Endothelial cell of umbilical vein (primary cell): ENCODE measurements around the gene RNF113B. TPM values are rescaled to one million over a fixed set of nuclear protein-coding genes. Genes with fewer than 3 reads are reported as not detected.

Source experiments
- BruUV-seq: library from RNA; stranded (reverse); fragments of 400-500 nt; replicated peaks from 2 replicates; lab custom pipeline; 2021; lab: Mats Ljungman, UMichigan
- CTCF ChIA-PET: fragments of 300-600, 350-600 bp; sonication (Branson Sonifier 250); formaldehyde crosslinking; loops from one replicate; lab custom pipeline; 2021; ENCODE audit warnings: antibody characterized with exemption, inconsistent platforms; lab: Charles Lee
- POLR2A ChIA-PET: fragments of 300-600, 350-600 bp; sonication (Branson Sonifier 250); formaldehyde crosslinking; loops from one replicate; lab custom pipeline; 2021; ENCODE audit warnings: antibody characterized with exemption, inconsistent platforms; lab: Charles Lee
- DNase-seq: peaks from one replicate; pipeline ENCODE4 v3.0.0-alpha.2; 2011; ENCODE audit warnings: low read depth, low spot score
- FAIRE-seq: peaks from 2 replicates; lab custom pipeline; 2011; peaks lifted over from hg19 to GRCh38; lab: Jason Lieb, UNC
- H2AFZ ChIP-seq: 2 replicates; pipeline ENCODE4 v1.6.0; 2012; ENCODE audit warnings: low read depth, low read length, control low read depth, inconsistent platforms
- H3K27ac ChIP-seq: 2 replicates; pipeline ENCODE4 v1.5.1; 2011; ENCODE audit warnings: low read depth, mild to moderate bottlenecking, control low read depth, low read length, moderate library complexity; ENCODE audit not compliant: insufficient read depth
- H3K27me3 ChIP-seq, 2 experiments: 2 replicates each; pipeline versions ENCODE4 v1.6.0 to v1.6.1; 2011; ENCODE audit warnings: low read length in 2 of 2, mixed read lengths in 1 of 2; ENCODE audit not compliant: control insufficient read depth in 2 of 2, insufficient read depth in 2 of 2
- H3K36me3 ChIP-seq, 2 experiments: 2 replicates in 1 of 2; 3 replicates in 1 of 2; pipeline ENCODE4 v1.5.1; 2011; ENCODE audit warnings: low read length in 2 of 2, mild to moderate bottlenecking in 1 of 2, moderate library complexity in 1 of 2; ENCODE audit not compliant: control insufficient read depth in 2 of 2, insufficient read depth in 2 of 2; ENCODE audit errors: extremely low read depth in 1 of 2
- H3K4me1 ChIP-seq: 3 replicates; pipeline ENCODE4 v1.5.1; 2011; ENCODE audit warnings: mild to moderate bottlenecking, low read length; ENCODE audit not compliant: control insufficient read depth, insufficient read depth; ENCODE audit errors: extremely low read depth
- H3K4me2 ChIP-seq: 2 replicates; pipeline ENCODE4 v1.6.1; 2011; ENCODE audit warnings: low read length, control low read depth, mixed read lengths; ENCODE audit not compliant: insufficient read depth
- H3K4me3 ChIP-seq, 3 experiments: fragments of 200-600 bp in 1 of 3; sonication (generic), shearing (Covaris generic) in 1 of 3; replicated peaks in 1 of 3; 2 replicates each; pipeline ENCODE4 v1.5.1; 2011 to 2016; ENCODE audit warnings: control low read depth in 3 of 3, low read length in 3 of 3, mild to moderate bottlenecking in 2 of 3, inconsistent platforms in 1 of 3, low read depth in 1 of 3, moderate library complexity in 1 of 3; ENCODE audit not compliant: insufficient read depth in 1 of 3
- H3K79me2 ChIP-seq: 2 replicates; pipeline ENCODE4 v1.6.0; 2012; ENCODE audit warnings: low read length, inconsistent platforms; ENCODE audit not compliant: control insufficient read depth, insufficient read depth
- H3K9ac ChIP-seq: replicated peaks from 2 replicates; pipeline ENCODE3; 2011; ENCODE audit warnings: low read length, control low read depth; ENCODE audit not compliant: insufficient read depth; ENCODE audit errors: extremely low read depth
- H3K9me1 ChIP-seq: replicated peaks from 3 replicates; pipeline ENCODE4 v1.6.0; 2011; ENCODE audit warnings: mild to moderate bottlenecking, low read length; ENCODE audit not compliant: control insufficient read depth, insufficient read depth; ENCODE audit errors: extremely low read depth
- H3K9me3 ChIP-seq: replicated peaks from 2 replicates; pipeline ENCODE4 v1.5.1; 2012; ENCODE audit warnings: low read length, inconsistent platforms; ENCODE audit not compliant: control insufficient read depth, insufficient read depth
- H4K20me1 ChIP-seq: replicated peaks from 2 replicates; pipeline ENCODE3; 2011; ENCODE audit warnings: mild to moderate bottlenecking, low read length; ENCODE audit not compliant: control insufficient read depth, insufficient read depth; ENCODE audit errors: extremely low read depth
- CTCF ChIP-seq, 2 donors: IDR thresholded peaks; 1 replicate in 1 of 2; 2 replicates in 1 of 2; pipeline ENCODE4 v1.5.1; 2011; ENCODE audit warnings: low read length in 2 of 2, mild to moderate bottlenecking in 2 of 2, moderate library complexity in 2 of 2, control low read depth in 1 of 2, inconsistent platforms in 1 of 2, low read depth in 1 of 2; ENCODE audit not compliant: insufficient read depth in 1 of 2; ENCODE audit errors: extremely low read depth in 1 of 2
- EZH2 ChIP-seq: IDR thresholded peaks from 2 replicates; pipeline ENCODE4 v1.6.1; 2012; ENCODE audit warnings: borderline replicate concordance, low read depth, mild to moderate bottlenecking, moderate library complexity, low read length, inconsistent platforms; ENCODE audit not compliant: severe bottlenecking
- FOS ChIP-seq: IDR thresholded peaks from 2 replicates; pipeline ENCODE4 v1.6.1; 2011; ENCODE audit warnings: mild to moderate bottlenecking, low read length, moderate library complexity, borderline replicate concordance; ENCODE audit not compliant: insufficient read depth
- GATA2 ChIP-seq: IDR thresholded peaks from 2 replicates; pipeline ENCODE4 v1.7.0; 2011; ENCODE audit warnings: low read depth, mild to moderate bottlenecking, moderate library complexity, mixed read lengths, low read length; ENCODE audit not compliant: insufficient read length, insufficient read depth
- JUN ChIP-seq: IDR thresholded peaks from 2 replicates; pipeline ENCODE4 v1.6.1; 2011; ENCODE audit warnings: borderline replicate concordance, low read depth; ENCODE audit not compliant: insufficient read length, insufficient read depth
- MAX ChIP-seq: IDR thresholded peaks from 2 replicates; pipeline ENCODE4 v1.6.1; 2011; ENCODE audit not compliant: insufficient read depth, insufficient read length
- MYC ChIP-seq: IDR thresholded peaks from one replicate; pipeline ENCODE4 v1.6.1; 2011; ENCODE audit warnings: mild to moderate bottlenecking, low read depth, low read length
- POLR2A ChIP-seq: IDR thresholded peaks from 2 replicates; pipeline ENCODE4 v1.6.1; 2012; ENCODE audit warnings: low read depth, mild to moderate bottlenecking, control low read depth, low read length
- POLR2AphosphoS5 ChIP-seq: IDR thresholded peaks from 2 replicates; pipeline ENCODE4 v1.6.1; 2012; ENCODE audit warnings: low read depth, mild to moderate bottlenecking, control low read depth, low read length, moderate library complexity; ENCODE audit not compliant: insufficient read depth
- dilution Hi-C: fragments of 300-500 bp; cut with MboI; formaldehyde crosslinking; loops from one replicate; pipeline ENCODE4 v1.15.0; 2019; ENCODE audit warnings: low sequenced_read_pairs; ENCODE audit not compliant: extremely low pct_ligation_motif_present
- intact Hi-C: fragments of 100-400 bp; cut with micrococcal nuclease; formaldehyde crosslinking; loops from one replicate; pipeline ENCODE4 v1.10.0; 2022
- polyA plus RNA-seq, 4 experiments: library from polyadenylated mRNA; depleted of rRNA in 3 of 4; stranded (reverse) in 3 of 4; unstranded in 1 of 4; fragments of >200 nt; gene quantifications; 2 replicates each; pipeline versions ENCODE4 v1.2.1 to v1.2.3, GENCODE V29; 2011 to 2012; ENCODE audit warnings: missing spikeins in 1 of 4
- total RNA-seq: library from RNA; stranded (reverse); gene quantifications from 2 replicates; pipeline ENCODE4 v1.2.3, GENCODE V29; 2021

Gene RNF113B
- total and polyA plus RNA-seq, 2 donors (not counting 3 experiments of a cell fraction or from before 2014, with no cell fraction given) = not detected

GRCh38 chr13:98158172-98158899, 18.7 kb downstream of the RNF113B start:
- H4K20me1 ChIP-seq = peaks cover 3% of the 10 kb centered on the region
- H3K27me3 ChIP-seq = no peaks in the 10 kb centered on the region
- intact Hi-C loops = no loop called here
- peaks cover 35% of the 10 kb centered on the region for H3K79me2 ChIP-seq
- no peak overlapping the region for H3K4me2 ChIP-seq
- ChIA-PET POLR2A (no interaction called here), CTCF (no interaction called here)
- no peak overlapping the region for H3K27ac ChIP-seq
- DNase-seq (no peak), FAIRE-seq (no peak)
- no peak for TF ChIP-seq MYC
- TF ChIP-seq GATA2 = no peak
- no peak for TF ChIP-seq JUN
- TF ChIP-seq CTCF (IDR thresholded peaks at IDR 0.05; ENCODE audit: extremely low read depth in 1 of 2, insufficient read depth in 1 of 2, low read depth in 1 of 2, low read length in 2 of 2) = no peak
- no peak for TF ChIP-seq POLR2AphosphoS5
- TF ChIP-seq FOS = no peak
- no peak for TF ChIP-seq EZH2
- TF ChIP-seq MAX = no peak
- TF ChIP-seq POLR2A = no peak
- dilution Hi-C loops = no loop called here
- H3K9me3 ChIP-seq = no peaks in the 10 kb centered on the region
- H2AFZ ChIP-seq = no peak overlapping the region
- no TSS peak for BruUV-seq
- H3K9me1 ChIP-seq = no peaks in the 10 kb centered on the region
- no peak overlapping the region for H3K9ac ChIP-seq
- H3K4me3 ChIP-seq = no peak overlapping the region
- H3K36me3 ChIP-seq = no peaks in the 10 kb centered on the region
- H3K4me1 ChIP-seq = no peaks in the 10 kb centered on the region
